ENCODE measurements around the gene CNN2.

The CNN2 gene

GRCh38 chr19:995051-995827 lies 31.2 kb upstream of the CNN2 start:
- DNase-seq (ENCODE audit: low read depth in 1 of 2, low spot score in 1 of 2): no peak

- peak; percentile 35 to 60 for DNase-seq (ENCODE audit: low read depth in 1 of 2, low spot score in 1 of 2)
These were observed 30.2 kb upstream of the CNN2 start for GRCh38 chr19:996051-996838.

- DNase-seq (ENCODE audit: low read depth in 1 of 2, low spot score in 1 of 2): no peak
These were observed 28.3 kb upstream of the CNN2 start for GRCh38 chr19:998064-998463.

- DNase-seq (ENCODE audit: low read depth in 1 of 2, low spot score in 1 of 2): no peak
These were observed 27.1 kb upstream of the CNN2 start for GRCh38 chr19:999379-999719.

GRCh38 chr19:1000095-1000494 lies 26.3 kb upstream of the CNN2 start, which contains the start of gene GRIN3B:
Gene GRIN3B (plus strand): TSS chr19:1000419. CDS start chr19:1000438, 19 bp downstream.
- DNase-seq (ENCODE audit: low read depth in 1 of 2, low spot score in 1 of 2): peak; percentile 30 to 57

GRCh38 chr19:1000591-1001537 lies 25.5 kb upstream of the CNN2 start:
- no peak for DNase-seq (ENCODE audit: low read depth in 1 of 2, low spot score in 1 of 2)

GRCh38 chr19:1001538-1002166 lies 24.8 kb upstream of the CNN2 start:
- peak; percentile 54 to 64 for DNase-seq (ENCODE audit: low read depth in 1 of 2, low spot score in 1 of 2)

GRCh38 chr19:1002600-1002999 lies 23.8 kb upstream of the CNN2 start:
- DNase-seq (ENCODE audit: low read depth in 1 of 2, low spot score in 1 of 2): no peak

GRCh38 chr19:1003283-1003682 lies 23.1 kb upstream of the CNN2 start:
- no peak for DNase-seq (ENCODE audit: low read depth in 1 of 2, low spot score in 1 of 2)

GRCh38 chr19:1004204-1004802 lies 22.1 kb upstream of the CNN2 start:
- no peak for DNase-seq (ENCODE audit: low read depth in 1 of 2, low spot score in 1 of 2)

GRCh38 chr19:1004803-1005664 lies 21.4 kb upstream of the CNN2 start:
- DNase-seq (ENCODE audit: low read depth in 1 of 2, low spot score in 1 of 2): no peak

GRCh38 chr19:1006711-1007398 lies 19.6 kb upstream of the CNN2 start:
- no peak for DNase-seq (ENCODE audit: low read depth in 1 of 2, low spot score in 1 of 2)

GRCh38 chr19:1007399-1008251 lies 18.8 kb upstream of the CNN2 start:
- DNase-seq (ENCODE audit: low read depth in 1 of 2, low spot score in 1 of 2): no peak

- no peak for DNase-seq (ENCODE audit: low read depth in 1 of 2, low spot score in 1 of 2)
These were observed 18.0 kb upstream of the CNN2 start for GRCh38 chr19:1008268-1009040.

- no peak for DNase-seq (ENCODE audit: low read depth in 1 of 2, low spot score in 1 of 2)
These were observed 17.1 kb upstream of the CNN2 start for GRCh38 chr19:1009041-1009980.

GRCh38 chr19:1009981-1010538 lies 16.3 kb upstream of the CNN2 start:
- DNase-seq (ENCODE audit: low read depth in 1 of 2, low spot score in 1 of 2): no peak

Data from stimulated activated CD4-positive, alpha-beta T cell treated with anti-CD3 and anti-CD28 coated beads, Interleukin-15, amount 100 ng/mL, for 1 hour (primary cell).